ENCODE data around the gene INTS3. TPM values are rescaled to one million over a fixed set of nuclear protein-coding genes. Genes with fewer than 3 reads are reported as not detected.
"Not testable (repeated sequence)": the region's sequence is repeated elsewhere in the genome, so short reads cannot be mapped to it uniquely, and the experiment has no call there.

Gene INTS3
- total RNA-seq, 2 donors from 2014 or later, result 21.8 to 26.7 TPM

DNA sequence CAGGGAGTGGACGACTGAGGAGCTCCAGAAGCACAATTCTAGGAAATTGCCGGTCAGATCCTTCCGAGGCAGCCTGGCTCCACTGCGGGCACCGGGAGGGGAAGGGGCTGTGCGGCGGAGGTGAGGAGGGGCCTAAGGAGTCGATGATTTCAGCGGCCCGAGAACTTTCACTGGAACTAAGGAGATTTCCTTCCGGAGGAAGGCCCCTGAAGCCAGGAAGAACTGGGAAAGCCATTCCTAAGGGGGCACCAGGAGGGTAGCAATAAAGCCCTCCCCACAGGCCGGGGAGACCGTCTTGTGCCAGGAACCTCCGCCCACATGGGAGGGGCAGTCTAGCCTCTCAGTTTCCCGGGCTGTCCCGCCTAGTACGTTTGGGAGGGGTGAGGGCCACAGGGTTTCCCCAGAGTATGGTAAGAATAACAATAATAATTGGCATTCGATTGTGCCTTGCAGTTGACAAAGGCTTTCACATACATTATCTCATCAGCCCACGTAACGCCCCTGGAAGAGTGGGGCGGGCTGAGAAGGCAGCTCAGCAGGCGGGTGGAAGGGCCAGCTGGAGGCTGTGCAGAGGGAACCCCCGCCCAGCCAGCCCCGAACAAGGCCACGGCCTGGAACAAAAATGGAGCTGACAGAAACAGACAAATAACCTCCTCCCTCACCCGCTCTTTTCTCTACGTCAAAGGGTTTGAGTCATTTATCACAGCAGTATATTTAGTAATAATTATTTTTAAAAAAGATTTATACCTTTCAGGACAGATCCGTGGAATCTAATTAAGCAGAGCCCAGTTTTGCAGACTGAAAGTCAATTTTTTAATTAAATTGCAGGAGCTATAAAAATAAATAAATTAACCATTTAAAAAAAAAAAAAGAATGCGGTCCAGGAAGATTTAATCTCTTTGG lies 29.6 kb upstream of the INTS3 start:
- Histone ChIP-seq H3K27ac (peak overlapping the region; percentile 84 to 91), H3K4me3 (peak overlapping the region in 1 of 2 donors; percentile 19), H3K9me3 (no peaks in the 10 kb centered on the region), H3K36me3 (no peaks in the 10 kb centered on the region), H3K27me3 (no peaks in the 10 kb centered on the region), H3K4me1 (peaks cover 0 to 33% of the 10 kb centered on the region in 2 donors)
- peak; percentile 91 for DNase-seq (ENCODE audit: low spot score)
- TF ChIP-seq, protein P1, sequence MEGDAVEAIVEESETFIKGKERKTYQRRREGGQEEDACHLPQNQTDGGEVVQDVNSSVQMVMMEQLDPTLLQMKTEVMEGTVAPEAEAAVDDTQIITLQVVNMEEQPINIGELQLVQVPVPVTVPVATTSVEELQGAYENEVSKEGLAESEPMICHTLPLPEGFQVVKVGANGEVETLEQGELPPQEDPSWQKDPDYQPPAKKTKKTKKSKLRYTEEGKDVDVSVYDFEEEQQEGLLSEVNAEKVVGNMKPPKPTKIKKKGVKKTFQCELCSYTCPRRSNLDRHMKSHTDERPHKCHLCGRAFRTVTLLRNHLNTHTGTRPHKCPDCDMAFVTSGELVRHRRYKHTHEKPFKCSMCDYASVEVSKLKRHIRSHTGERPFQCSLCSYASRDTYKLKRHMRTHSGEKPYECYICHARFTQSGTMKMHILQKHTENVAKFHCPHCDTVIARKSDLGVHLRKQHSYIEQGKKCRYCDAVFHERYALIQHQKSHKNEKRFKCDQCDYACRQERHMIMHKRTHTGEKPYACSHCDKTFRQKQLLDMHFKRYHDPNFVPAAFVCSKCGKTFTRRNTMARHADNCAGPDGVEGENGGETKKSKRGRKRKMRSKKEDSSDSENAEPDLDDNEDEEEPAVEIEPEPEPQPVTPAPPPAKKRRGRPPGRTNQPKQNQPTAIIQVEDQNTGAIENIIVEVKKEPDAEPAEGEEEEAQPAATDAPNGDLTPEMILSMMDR (IDR thresholded peaks at IDR 0.05), result no peak

DNA sequence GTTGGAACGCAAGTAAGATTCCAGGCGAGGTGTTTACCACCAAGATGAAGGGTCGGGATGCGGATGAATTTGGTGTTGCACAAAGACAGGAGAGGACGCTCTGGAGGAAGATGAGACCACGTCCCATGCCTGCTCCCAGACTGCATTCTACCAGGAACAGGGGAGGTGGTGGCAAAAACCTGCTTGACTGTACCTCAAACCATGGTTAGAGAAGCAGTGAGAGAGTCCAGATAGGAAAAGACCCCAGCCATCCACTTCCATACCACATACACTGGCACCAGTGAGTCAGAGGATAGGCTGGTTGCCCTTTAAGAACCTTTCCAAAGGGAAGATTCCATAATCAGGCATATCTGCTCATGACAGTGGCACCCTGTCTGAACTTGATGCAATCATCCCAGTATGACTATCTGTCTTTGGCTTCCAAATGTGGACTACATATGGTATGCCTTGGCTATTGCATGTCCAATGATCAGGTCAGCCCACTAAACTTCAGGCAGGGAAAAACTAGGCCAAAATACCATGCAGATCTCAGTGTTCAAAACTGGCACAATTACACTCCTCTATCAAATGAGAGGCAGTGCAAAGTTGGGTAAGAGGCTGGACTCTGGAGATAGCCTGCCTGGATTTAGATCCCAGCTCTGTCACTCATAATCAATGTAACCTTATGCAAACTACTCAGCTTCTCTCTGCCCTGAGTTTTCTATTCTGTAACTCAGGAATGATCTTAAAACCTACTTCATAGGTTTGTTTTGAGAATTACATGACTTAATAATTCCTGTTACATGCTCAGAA lies 28.7 kb upstream of the INTS3 start:
- Histone ChIP-seq H3K4me1 (peaks cover 0 to 33% of the 10 kb centered on the region in 2 donors), H3K9me3 (no peaks in the 10 kb centered on the region), H3K4me3 (no peak overlapping the region), H3K27me3 (no peaks in the 10 kb centered on the region), H3K27ac (peak overlapping the region; percentile 84 to 91), H3K36me3 (no peaks in the 10 kb centered on the region)
- DNase-seq (ENCODE audit: low spot score), result no peak
- TF ChIP-seq, protein P1 (IDR thresholded peaks at IDR 0.05), result no peak

DNA sequence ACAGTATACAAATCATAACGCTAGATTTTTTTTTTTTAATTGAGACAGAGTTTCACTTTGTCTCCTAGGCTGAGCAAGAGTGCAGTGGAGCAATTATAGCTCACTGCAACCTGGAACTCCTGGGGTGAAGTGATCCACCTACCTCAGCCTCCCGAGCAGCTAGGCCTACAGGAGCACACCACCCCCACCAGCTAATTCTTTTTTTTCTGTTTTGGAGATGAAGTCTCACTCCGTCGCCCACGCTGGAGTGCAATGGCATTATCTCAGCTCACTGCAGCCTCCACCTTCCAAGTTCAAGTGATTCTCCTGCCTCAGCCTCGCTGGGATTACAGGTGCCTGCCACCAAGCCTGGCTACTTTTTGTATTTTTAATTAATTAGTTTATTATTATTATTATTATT lies 28.1 kb upstream of the INTS3 start:
- no peaks in the 10 kb centered on the region for H3K36me3 ChIP-seq
- H3K27ac ChIP-seq, result peak overlapping the region in 1 of 2 donors; percentile 91
- H3K4me1 ChIP-seq, result peaks cover 0 to 33% of the 10 kb centered on the region in 2 donors
- TF ChIP-seq, protein P1 (IDR thresholded peaks at IDR 0.05), result no peak
- H3K9me3 ChIP-seq, result no peaks in the 10 kb centered on the region
- H3K4me3 ChIP-seq, result no peak overlapping the region
- no peaks in the 10 kb centered on the region for H3K27me3 ChIP-seq
- no peak for DNase-seq (ENCODE audit: low spot score)

DNA sequence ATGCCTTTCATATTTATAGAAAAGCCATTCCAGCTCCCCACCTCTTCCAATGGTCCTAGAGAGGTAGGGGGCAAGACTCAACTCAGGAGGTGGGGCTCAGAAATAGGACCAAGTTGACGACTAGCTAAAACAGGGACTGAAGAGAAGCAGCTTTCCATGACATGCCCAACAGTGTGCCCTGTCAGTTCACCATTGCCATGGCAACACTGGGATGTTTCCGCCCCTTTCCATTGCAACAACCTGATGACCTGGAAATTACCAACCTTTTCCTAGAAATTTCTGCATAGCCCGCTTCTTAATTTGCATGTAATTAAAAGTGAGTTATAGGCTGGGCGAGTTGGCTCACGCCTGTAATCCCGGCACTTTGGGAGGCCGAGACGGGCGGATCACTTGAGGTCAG lies 22.4 kb upstream of the INTS3 start:
- TF ChIP-seq, protein P1 (IDR thresholded peaks at IDR 0.05), result no peak
- H3K27me3 ChIP-seq, result no peaks in the 10 kb centered on the region
- no peak for DNase-seq (ENCODE audit: low spot score)

DNA sequence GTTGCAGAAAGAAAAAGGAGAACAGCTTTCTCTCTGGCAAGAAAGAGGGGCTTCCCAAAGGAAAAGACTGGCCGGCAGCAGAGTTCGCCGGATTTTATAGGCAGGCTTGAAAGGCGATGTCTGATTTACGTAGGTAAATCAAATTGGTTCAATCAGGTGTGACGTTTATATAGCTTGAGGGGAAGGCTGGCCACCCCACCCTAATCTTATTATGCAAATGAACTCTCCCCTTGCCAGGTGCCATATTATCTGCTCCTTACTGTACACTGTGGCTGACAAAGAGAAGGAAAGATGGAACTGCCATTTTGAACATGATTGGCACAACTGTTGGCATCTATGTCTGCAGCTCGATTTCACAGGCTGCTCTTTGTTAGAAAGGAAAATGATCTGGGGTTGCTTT lies 16.8 kb upstream of the INTS3 start:
- Histone ChIP-seq H3K27ac (no peak overlapping the region), H3K27me3 (no peaks in the 10 kb centered on the region), H3K4me1 (no peaks in the 10 kb centered on the region), H3K9me3 (no peaks in the 10 kb centered on the region), H3K36me3 (no peaks in the 10 kb centered on the region), H3K4me3 (no peak overlapping the region)
- TF ChIP-seq, protein P1 (IDR thresholded peaks at IDR 0.05), result no peak
- no peak for DNase-seq (ENCODE audit: low spot score)

More for the DNA sequence above, 22.4 kb upstream of the INTS3 start:
- Histone ChIP-seq H3K9me3 (no peaks in the 10 kb centered on the region), H3K36me3 (no peaks in the 10 kb centered on the region), H3K27ac (no peak overlapping the region), H3K4me1 (no peaks in the 10 kb centered on the region), H3K4me3 (no peak overlapping the region)

DNA sequence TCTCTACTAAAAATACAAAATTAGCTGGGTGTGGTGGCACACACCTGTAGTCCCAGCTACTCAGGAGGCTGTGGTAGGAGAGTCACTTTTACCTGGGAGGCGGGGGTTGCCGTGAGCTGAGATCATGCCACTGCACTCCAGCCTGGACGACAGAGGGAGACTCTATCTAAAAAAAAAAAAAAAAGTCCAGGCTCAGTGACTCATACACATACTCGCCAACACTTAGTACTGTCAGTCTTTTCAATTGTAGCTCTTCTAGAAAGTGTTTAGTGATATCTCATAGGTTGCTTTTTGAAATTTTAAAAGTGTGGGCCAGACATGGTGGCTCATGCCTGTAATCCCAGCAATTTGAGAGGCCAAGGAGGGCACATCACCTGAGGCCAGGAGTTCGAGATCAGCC lies 11.6 kb upstream of the INTS3 start:
- not testable (repeated sequence) for H3K4me1 ChIP-seq; H3K27ac ChIP-seq; DNase-seq (ENCODE audit: low spot score); H3K4me3 ChIP-seq; H3K27me3 ChIP-seq; H3K36me3 ChIP-seq; H3K9me3 ChIP-seq

All from right atrium auricular region (tissue), 2 donors.